HepG2 (cell line): Measurements from ENCODE around the gene GOLPH3. TPM values are rescaled to one million over a fixed set of nuclear protein-coding genes. Genes with fewer than 3 reads are reported as not detected.
"Not testable (repeated sequence)": the region's sequence is repeated elsewhere in the genome, so short reads cannot be mapped to it uniquely, and the experiment has no call there.

Source experiments
- ATAC-seq: fragments of 200-7000 bp; cut with Tn5 transposase; 3 replicates; pipeline ENCODE4 v1.9.1; 2020; ENCODE audit warnings: mild to moderate bottlenecking, moderate library complexity
- BruUV-seq: library from RNA; stranded (reverse); fragments of 400-500 nt; replicated peaks from 2 replicates; lab custom pipeline; 2021; lab: Mats Ljungman, UMichigan
- CTCF ChIA-PET: fragments of 300-600 bp; formaldehyde crosslinking; extraction: SDS; loops from one replicate; lab custom pipeline; 2021; ENCODE audit warnings: low total read pairs, inconsistent platforms, low intra/inter-chr PET ratio; lab: Yijun Ruan, JAX
- POLR2A ChIA-PET: fragments of 350-600 bp; sonication (Branson Sonifier 250); formaldehyde crosslinking; loops from one replicate; lab custom pipeline; 2020; ENCODE audit warnings: antibody characterized with exemption, inconsistent platforms; lab: Yijun Ruan, JAX
- DNase-seq: peaks from one replicate; pipeline ENCODE4 v3.0.0-alpha.2; 2015; ENCODE audit warnings: low spot score
- FAIRE-seq: peaks from 3 replicates; lab custom pipeline; 2011; peaks lifted over from hg19 to GRCh38; lab: Jason Lieb, UNC
- H2AFZ ChIP-seq: one replicate; pipeline ENCODE4 v1.6.1; 2011; ENCODE audit warnings: low read length, inconsistent platforms
- H3K27ac ChIP-seq: fragments of 300-600 bp; 3 replicates; pipeline ENCODE4 v1.8.0; 2011; ENCODE audit warnings: mixed run types, mild to moderate bottlenecking, mixed read lengths, low read length, inconsistent platforms; ENCODE audit not compliant: insufficient read depth; ENCODE audit errors: extremely low read length
- H3K27me3 ChIP-seq, 2 experiments: fragments of 200-600 bp in 1 of 2; 2 replicates in 1 of 2; 3 replicates in 1 of 2; pipeline versions ENCODE4 v1.6.0 to v1.8.0; 2011; ENCODE audit warnings: low read length in 2 of 2, mild to moderate bottlenecking in 2 of 2, moderate library complexity in 2 of 2, inconsistent platforms in 1 of 2; ENCODE audit not compliant: insufficient read depth in 2 of 2, control insufficient read depth in 1 of 2
- H3K36me3 ChIP-seq, 2 experiments: fragments of 200-600 bp in 1 of 2; replicated peaks in 1 of 2; 2 replicates in 1 of 2; 3 replicates in 1 of 2; pipeline versions ENCODE4 v1.5.1 to v1.8.0; 2011; ENCODE audit warnings: low read length in 2 of 2, inconsistent platforms in 1 of 2; ENCODE audit not compliant: insufficient read depth in 2 of 2, control insufficient read depth in 1 of 2
- H3K4me1 ChIP-seq: 2 replicates; pipeline ENCODE4 v1.5.1; 2012; ENCODE audit warnings: low read length, inconsistent platforms; ENCODE audit not compliant: insufficient read depth
- H3K4me2 ChIP-seq: 2 replicates; pipeline ENCODE4 v1.6.0; 2011; ENCODE audit warnings: low read depth, low read length, inconsistent platforms
- H3K4me3 ChIP-seq, 3 experiments: fragments of 200-600 bp in 1 of 3; sonication (generic), shearing (Covaris generic) in 1 of 3; replicated peaks in 1 of 3; 2 replicates each; pipeline ENCODE4 v1.5.1; 2011 to 2016; ENCODE audit warnings: low read length in 3 of 3, inconsistent platforms in 2 of 3, low read depth in 2 of 3, mild to moderate bottlenecking in 2 of 3, control low read depth in 1 of 3, mixed read lengths in 1 of 3; ENCODE audit not compliant: insufficient read depth in 1 of 3
- H3K79me2 ChIP-seq: one replicate; pipeline ENCODE4 v1.6.1; 2011; ENCODE audit warnings: low read length, inconsistent platforms; ENCODE audit not compliant: insufficient read depth
- H3K9ac ChIP-seq: 2 replicates; pipeline ENCODE4 v1.6.0; 2011; ENCODE audit warnings: mild to moderate bottlenecking, low read depth, low read length, inconsistent platforms; ENCODE audit not compliant: insufficient read depth
- H3K9me3 ChIP-seq: 2 replicates; pipeline ENCODE4 v1.5.1; 2012; ENCODE audit warnings: mild to moderate bottlenecking, low read length
- H4K20me1 ChIP-seq: 2 replicates; pipeline ENCODE4 v1.6.0; 2011; ENCODE audit warnings: inconsistent platforms, mild to moderate bottlenecking, low read length, moderate library complexity; ENCODE audit not compliant: insufficient read depth
- JUN ChIP-seq: sonication (generic); formaldehyde crosslinking; IDR thresholded peaks from 2 replicates; pipeline ENCODE4 v1.4.0; 2020; ENCODE audit warnings: mild to moderate bottlenecking, missing genetic modification reagents
- KAT7 ChIP-seq: IDR thresholded peaks from 2 replicates; pipeline ENCODE4 v1.6.1; 2018; ENCODE audit warnings: borderline replicate concordance, missing compliant biosample characterization
- KMT2B ChIP-seq: IDR thresholded peaks from 2 replicates; pipeline ENCODE4 v1.6.1; 2016; ENCODE audit warnings: missing genetic modification reagents, missing compliant biosample characterization
- SYNCRIP ChIP-seq: fragments of 200-400 bp; formaldehyde crosslinking; IDR thresholded peaks from 2 replicates; pipeline ENCODE4 v1.6.1; 2018; ENCODE audit warnings: mild to moderate bottlenecking, low read depth, low read length; ENCODE audit not compliant: insufficient read depth
- ZNF775 ChIP-seq: sonication (generic); formaldehyde crosslinking; IDR thresholded peaks from 2 replicates; pipeline ENCODE4 v1.4.0; 2020; ENCODE audit warnings: missing genetic modification reagents, mild to moderate bottlenecking, moderate library complexity, borderline replicate concordance
- WGBS: methylation state at CpG from one replicate; pipeline ENCODE4 v1.1.6; 2017; ENCODE audit warnings: low lambda C conversion rate; 5-methylcytosine and 5-hydroxymethylcytosine counted together
- in situ Hi-C: cut with HindIII; loops from 2 replicates; pipeline ENCODE4 v1.10.0; 2017; ENCODE audit warnings: low pct_unique_long_range_greater_than_20kb; ENCODE audit not compliant: extremely low pct_ligation_motif_present
- intact Hi-C: fragments of 100-400 bp; cut with micrococcal nuclease; formaldehyde crosslinking; loops from one replicate; pipeline ENCODE4 v1.10.0; 2022; ENCODE audit not compliant: unreplicated experiment
- polyA plus RNA-seq, 8 experiments: library from polyadenylated mRNA; depleted of rRNA in 3 of 8; stranded (reverse) in 7 of 8; unstranded in 1 of 8; fragments of >200 nt; fragmentation: Illumina TruSeq in 4 of 8; extraction: Trizol in 4 of 8; gene quantifications; 2 replicates each; pipeline versions ENCODE4 v1.2.1 to v1.2.3, GENCODE V29; 2011 to 2016; ENCODE audit warnings: low read depth in 4 of 8, missing spikeins in 1 of 8, mixed read lengths in 1 of 8; ENCODE audit not compliant: insufficient read depth in 1 of 8
- total RNA-seq, 5 experiments: library from RNA; depleted of rRNA; stranded (reverse); fragments of >200 nt; fragmentation: Illumina TruSeq; extraction: Trizol; gene quantifications; 2 replicates each; pipeline ENCODE4 v1.2.3, GENCODE V29; 2016; ENCODE audit warnings: low read depth in 1 of 5

Gene GOLPH3
- total and polyA plus RNA-seq, 2 of the 13 experiments (the other 11 are each of a cell fraction or from before 2014, with no cell fraction given), result 59.5 to 84.5 TPM

GRCh38 chr5:32214344-32214743, 40.2 kb upstream of the GOLPH3 start:
- ATAC-seq, intact Hi-C loops, H3K4me3 ChIP-seq, H3K36me3 ChIP-seq, CTCF ChIA-PET, DNase-seq, H4K20me1 ChIP-seq, H3K4me2 ChIP-seq, POLR2A ChIA-PET, FAIRE-seq, H3K9me3 ChIP-seq, H2AFZ ChIP-seq, H3K27ac ChIP-seq, H3K79me2 ChIP-seq, H3K9ac ChIP-seq, BruUV-seq, H3K27me3 ChIP-seq, in situ Hi-C loops: not testable (repeated sequence)
- peaks cover 47% of the 10 kb centered on the region for H3K4me1 ChIP-seq
- WGBS, result 100% methylated on average over 1 of the region's 1 CpG

GRCh38 chr5:32210151-32210550, 36.0 kb upstream of the GOLPH3 start:
- H3K9ac ChIP-seq, result no peak overlapping the region
- no peaks in the 10 kb centered on the region for H3K27me3 ChIP-seq
- 89% methylated on average over 3 of the region's 3 CpGs for WGBS
- H3K79me2 ChIP-seq, result no peaks in the 10 kb centered on the region
- ChIA-PET POLR2A (no interaction called here), CTCF (no interaction called here)
- intact Hi-C loops, result no loop called here
- TF ChIP-seq SYNCRIP, result no peak
- TF ChIP-seq KMT2B (CRISPR knock-in tag), result 0 out of 2 replicates have a peak, but pooled peaks have one; percentile 1
- no peak for TF ChIP-seq KAT7 (CRISPR knock-in tag)
- 0 out of 2 replicates have a peak, but pooled peaks have one; percentile 23 for TF ChIP-seq ZNF775 (CRISPR knock-in tag)
- no peak for TF ChIP-seq JUN (CRISPR knock-in tag)
- ATAC-seq (no peak), FAIRE-seq (no peak), DNase-seq (no peak)
- H3K4me3 ChIP-seq, result no peak overlapping the region
- in situ Hi-C loops, result no loop called here
- H3K4me2 ChIP-seq, result no peak overlapping the region
- no peak overlapping the region for H2AFZ ChIP-seq
- BruUV-seq, result no TSS peak
- H3K9me3 ChIP-seq, result no peaks in the 10 kb centered on the region
- peak overlapping the region; percentile 63 for H3K27ac ChIP-seq
- H4K20me1 ChIP-seq, result no peaks in the 10 kb centered on the region
- H3K4me1 ChIP-seq, result peaks cover 35% of the 10 kb centered on the region
- no peaks in the 10 kb centered on the region for H3K36me3 ChIP-seq
